Measurements from ENCODE around the gene TMEM200C.

Gene TMEM200C

GRCh38 chr18:5839102-5839501, 56.2 kb downstream of the TMEM200C start:
- Histone ChIP-seq H3K9me3 (replicated peaks; ENCODE audit: insufficient read depth, low read length) (no peaks in the 10 kb centered on the region), H3K9ac (ENCODE audit: low read length) (no peak overlapping the region)
- no peak for TF ChIP-seq EZH2phosphoT487 (IDR thresholded peaks at IDR 0.05; ENCODE audit: low read length)
- no peak for TF ChIP-seq CTCF (IDR thresholded peaks at IDR 0.05; ENCODE audit: low read length)
- no peak for TF ChIP-seq EZH2 (optimal IDR thresholded peaks at IDR 0.05; ENCODE audit: low read depth, low read length)

More at GRCh38 chr18:5839102-5839501, 56.2 kb downstream of the TMEM200C start:
- no peak overlapping the region for H3K4me2 ChIP-seq (ENCODE audit: low read depth, low read length)
- no peaks in the 10 kb centered on the region for H3K36me3 ChIP-seq (replicated peaks; ENCODE audit: insufficient read depth, low read length)
- no peak overlapping the region for H3K4me3 ChIP-seq (ENCODE audit: low read length)
- no peak overlapping the region for H2AFZ ChIP-seq (ENCODE audit: low read length)
- H3K27ac ChIP-seq (ENCODE audit: low read length), result no peak overlapping the region
- no peaks in the 10 kb centered on the region for H3K4me1 ChIP-seq (ENCODE audit: low read length)
- H3K27me3 ChIP-seq (replicated peaks; ENCODE audit: insufficient read depth, low read length), result no peaks in the 10 kb centered on the region
- no peaks in the 10 kb centered on the region for H4K20me1 ChIP-seq (ENCODE audit: insufficient read depth, low read length)
- H3F3A ChIP-seq (ENCODE audit: insufficient read depth, low read length), result no peaks in the 10 kb centered on the region
- no peaks in the 10 kb centered on the region for H3K9me2 ChIP-seq (replicated peaks; ENCODE audit: insufficient read depth, low read length)
- H3K79me2 ChIP-seq (ENCODE audit: low read length), result no peaks in the 10 kb centered on the region
- no peak for DNase-seq
